GM20000 (cell line): ENCODE results near the gene FABP3.

ENCODE experiments used
- DNase-seq: peaks from one replicate; pipeline ENCODE4 v3.0.0; 2012; ENCODE audit warnings: low spot score
- TF ChIP-seq, protein P1 (sequence below): IDR thresholded peaks from 2 replicates; pipeline ENCODE4 v1.5.1; 2012; ENCODE audit warnings: mild to moderate bottlenecking, control low read depth; ENCODE audit errors: extremely low read depth, missing control alignments

The FABP3 gene

DNA sequence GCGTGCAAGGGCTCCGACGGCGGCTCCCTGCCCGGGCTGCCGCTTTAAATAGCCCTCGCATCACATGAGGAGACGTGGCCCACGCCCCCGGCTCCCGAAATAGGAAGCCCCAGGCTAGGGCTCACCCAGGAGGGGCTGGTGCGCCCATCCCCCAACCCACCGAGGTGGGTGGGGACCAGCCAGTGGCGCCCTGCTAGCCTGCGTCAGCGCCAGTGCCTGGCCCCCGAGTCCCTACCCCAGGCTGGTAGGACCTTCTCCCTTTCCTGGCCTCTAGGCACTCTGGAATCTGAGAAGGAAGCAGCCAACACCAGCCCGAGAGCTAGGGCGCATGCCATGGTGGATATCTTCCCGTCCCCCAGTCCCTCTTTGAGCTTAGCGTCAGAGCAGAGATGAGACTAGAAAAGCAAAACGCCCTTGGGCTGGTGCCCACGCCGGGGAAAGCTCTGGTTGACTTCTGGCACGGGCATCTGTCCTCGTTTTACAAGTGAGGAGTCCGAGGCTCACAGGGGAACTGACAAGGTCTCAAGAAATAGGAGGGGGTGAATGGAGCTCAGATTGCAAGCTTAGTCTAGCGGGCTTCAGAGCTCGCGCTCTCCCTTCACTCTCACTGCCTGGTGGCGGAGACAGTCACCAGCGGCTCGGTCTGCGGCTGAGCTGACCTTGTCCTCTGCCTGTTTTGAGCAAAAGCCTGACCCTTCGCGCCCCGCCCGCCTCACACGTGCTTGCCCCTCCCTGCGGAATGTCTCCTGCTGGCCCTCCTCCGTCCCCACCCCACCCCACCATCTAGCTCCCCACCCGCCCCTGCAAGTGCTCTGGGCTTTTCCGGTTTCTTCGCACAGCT, at the start of gene FABP3:
FABP3 (minus strand) TSS at position 21 of the 841 bp plus-strand sequence. CDS start 62 bp downstream, outside the sequence.
- DNase-seq: peak; percentile 64
- TF ChIP-seq, protein P1, sequence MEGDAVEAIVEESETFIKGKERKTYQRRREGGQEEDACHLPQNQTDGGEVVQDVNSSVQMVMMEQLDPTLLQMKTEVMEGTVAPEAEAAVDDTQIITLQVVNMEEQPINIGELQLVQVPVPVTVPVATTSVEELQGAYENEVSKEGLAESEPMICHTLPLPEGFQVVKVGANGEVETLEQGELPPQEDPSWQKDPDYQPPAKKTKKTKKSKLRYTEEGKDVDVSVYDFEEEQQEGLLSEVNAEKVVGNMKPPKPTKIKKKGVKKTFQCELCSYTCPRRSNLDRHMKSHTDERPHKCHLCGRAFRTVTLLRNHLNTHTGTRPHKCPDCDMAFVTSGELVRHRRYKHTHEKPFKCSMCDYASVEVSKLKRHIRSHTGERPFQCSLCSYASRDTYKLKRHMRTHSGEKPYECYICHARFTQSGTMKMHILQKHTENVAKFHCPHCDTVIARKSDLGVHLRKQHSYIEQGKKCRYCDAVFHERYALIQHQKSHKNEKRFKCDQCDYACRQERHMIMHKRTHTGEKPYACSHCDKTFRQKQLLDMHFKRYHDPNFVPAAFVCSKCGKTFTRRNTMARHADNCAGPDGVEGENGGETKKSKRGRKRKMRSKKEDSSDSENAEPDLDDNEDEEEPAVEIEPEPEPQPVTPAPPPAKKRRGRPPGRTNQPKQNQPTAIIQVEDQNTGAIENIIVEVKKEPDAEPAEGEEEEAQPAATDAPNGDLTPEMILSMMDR: no peak

GRCh38 chr1:31421371-31422040, 48.6 kb upstream of the FABP3 start:
- peak; percentile 47 for DNase-seq
- TF ChIP-seq, protein P1: peak; percentile 33

DNA sequence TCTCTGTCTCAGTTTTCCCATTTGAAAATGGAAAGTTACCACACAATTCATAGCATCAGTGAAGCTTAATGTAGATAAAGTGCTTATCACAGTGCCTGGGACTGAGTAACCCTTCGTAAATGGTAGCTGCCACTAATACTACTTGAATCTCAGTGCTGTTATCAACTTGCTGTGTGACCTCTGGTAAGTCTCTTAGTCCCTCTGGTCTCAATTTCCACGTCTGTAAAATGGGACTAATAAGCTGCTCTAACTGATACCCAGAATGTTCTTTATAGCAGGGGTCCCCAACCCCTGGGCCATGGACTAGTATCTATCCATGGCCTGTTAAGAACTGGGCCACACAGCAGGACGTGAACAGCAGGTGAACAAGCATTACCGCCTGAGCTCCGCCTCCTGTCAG, 47.8 kb upstream of the FABP3 start:
- DNase-seq: no peak

DNA sequence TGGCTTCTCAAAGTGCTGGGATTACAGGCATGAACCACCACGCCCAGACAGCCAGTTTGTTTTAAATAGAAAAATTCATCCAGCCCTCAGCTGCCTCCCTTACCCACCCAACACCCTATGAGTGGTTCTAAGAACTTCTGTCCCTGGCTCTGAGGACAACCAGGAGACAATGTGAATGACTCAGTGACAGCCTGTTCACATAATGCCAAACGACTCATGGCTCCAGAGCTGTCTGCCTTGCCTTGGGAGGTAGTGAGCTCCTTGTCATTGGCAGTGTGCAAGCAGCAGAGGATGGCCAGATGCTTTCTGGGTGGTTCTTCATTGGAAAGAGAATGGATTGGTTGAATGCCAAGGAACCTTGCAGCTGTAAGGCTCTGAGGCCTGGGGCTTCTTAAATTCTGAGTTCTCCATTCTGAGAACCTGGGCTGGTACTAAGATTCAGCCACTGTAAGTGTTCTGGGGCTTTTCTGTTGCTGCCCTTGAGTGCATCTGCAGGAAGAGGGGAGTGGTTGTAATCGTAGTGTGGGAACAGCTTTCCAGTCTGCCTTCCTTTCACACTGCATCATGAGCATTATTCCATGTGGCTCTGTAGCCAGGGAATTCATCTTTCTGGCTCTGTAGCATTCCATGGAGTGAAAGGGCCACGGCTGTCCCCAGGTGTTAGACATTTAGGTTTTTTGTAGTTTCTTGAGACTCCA, 45.9 kb upstream of the FABP3 start:
- TF ChIP-seq, protein P1: no peak

More for the DNA sequence above, 47.8 kb upstream of the FABP3 start:
- TF ChIP-seq, protein P1: no peak

GRCh38 chr1:31417148-31417547, 44.3 kb upstream of the FABP3 start:
- TF ChIP-seq, protein P1: no peak

More for the DNA sequence above, 45.9 kb upstream of the FABP3 start:
- DNase-seq: no peak

DNA sequence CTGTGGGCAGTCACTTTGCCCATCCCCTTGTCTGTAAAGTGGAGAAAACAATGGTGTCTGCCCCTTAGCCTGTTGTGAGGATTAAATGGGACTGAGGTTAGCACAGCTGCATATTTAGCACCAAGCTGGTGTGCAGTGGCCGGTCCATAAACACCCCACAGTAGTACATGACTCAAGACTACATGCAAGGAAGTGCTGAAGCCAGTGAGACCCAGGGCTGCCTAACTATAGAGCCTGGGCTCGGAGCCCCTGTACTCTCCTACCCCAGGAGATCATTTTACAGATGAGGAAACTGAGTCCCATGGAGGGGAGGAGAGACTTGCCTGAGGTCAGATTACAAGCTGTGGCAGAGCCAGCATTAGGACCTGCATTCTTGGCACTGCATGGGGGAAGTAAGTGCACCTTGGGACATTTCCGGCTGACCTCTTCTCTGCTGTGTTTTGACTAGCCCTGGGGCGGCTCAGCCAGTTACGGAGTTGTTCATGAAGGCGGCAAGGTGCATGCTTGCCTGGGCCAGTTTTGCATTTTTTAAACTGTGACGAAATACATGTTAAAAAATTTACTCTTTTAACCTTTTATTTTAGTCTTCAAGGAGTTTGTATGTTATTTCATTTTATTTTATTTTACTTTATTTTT, 43.3 kb upstream of the FABP3 start:
- no peak for DNase-seq
- TF ChIP-seq, protein P1: no peak

More at GRCh38 chr1:31417148-31417547, 44.3 kb upstream of the FABP3 start:
- DNase-seq: no peak

DNA sequence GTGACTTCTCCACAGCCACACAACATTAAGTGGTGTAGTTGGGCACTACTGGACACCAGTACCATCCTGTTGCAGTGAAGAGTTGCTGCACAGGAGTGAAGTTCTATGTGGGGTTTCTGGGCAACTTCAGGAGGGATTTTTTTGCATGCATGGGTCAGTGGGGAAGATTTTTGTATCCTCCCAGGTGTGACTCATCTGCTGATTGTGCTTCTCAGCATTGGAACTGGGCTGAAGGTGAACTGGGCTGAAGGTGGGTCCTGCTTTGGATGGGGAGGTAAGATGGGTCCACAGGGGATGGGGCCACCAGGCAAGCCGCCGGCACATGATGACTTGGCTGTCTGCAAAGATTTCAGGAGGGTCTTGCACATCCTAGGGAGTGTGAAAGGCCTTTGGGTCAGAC, 42.8 kb upstream of the FABP3 start:
- no peak for DNase-seq
- TF ChIP-seq, protein P1: no peak
